NCI-H460 (cell line): Measurements from ENCODE around the gene SUV39H1. TPM values are rescaled to one million over a fixed set of nuclear protein-coding genes. Genes with fewer than 3 reads are reported as not detected.

Experiments
- DNase-seq: peaks from one replicate; pipeline ENCODE4 v3.0.0-alpha.2; 2016; ENCODE audit warnings: low read depth; ENCODE audit errors: extremely low read depth
- small RNA-seq, 2 experiments: library from RNA; depleted of rRNA; stranded (forward); fragments of <200 nt; gene quantifications; one replicate each; pipeline ENCODE3, GENCODE V24; 2014
- total RNA-seq: library from RNA; depleted of rRNA; stranded (reverse); fragments of >200 nt; shearing (Covaris generic); gene quantifications from 2 replicates; pipeline ENCODE4 v1.2.3, GENCODE V29; 2014; rRNA removed

Gene SUV39H1
- total RNA-seq, 1 experiment from 2014 or later, result 9.5 TPM

GRCh38 chrX:48754238-48754637 is 57.7 kb downstream of the SUV39H1 start:
- DNase-seq, result no peak

Small RNA genes lying within 50 kb of the gene (small RNA-seq; reads per million reads assigned to genes)
- 0 reads per million in 2 experiments for gene RNU6-1056P

Other genes starting within 250 kb of the SUV39H1 start
- gene SLC38A5, start 226.5 kb upstream of the SUV39H1 start, total RNA-seq, result 43.8 and 49.3 TPM in 2 replicates
- gene FTSJ1, start 220.5 kb upstream of the SUV39H1 start, total RNA-seq, result 74.8 and 93.3 TPM in 2 replicates
- 12.0 and 13.9 TPM in 2 replicates for gene PORCN, start 187.7 kb upstream of the SUV39H1 start, total RNA-seq
- 39.8 and 48.9 TPM in 2 replicates for gene EBP, start 174.9 kb upstream of the SUV39H1 start, total RNA-seq
- gene TBC1D25, start 157.0 kb upstream of the SUV39H1 start, total RNA-seq, result 6.9 and 7.2 TPM in 2 replicates
- gene RBM3, start 122.2 kb upstream of the SUV39H1 start, total RNA-seq, result 304 and 352 TPM in 2 replicates
- 77.2 and 81.0 TPM in 2 replicates for gene WDR13, start 99.2 kb upstream of the SUV39H1 start, total RNA-seq
- 0.20 TPM in 1 of 2 replicates, not detected in the other for gene WAS, start 12.9 kb upstream of the SUV39H1 start, total RNA-seq
- gene GLOD5, start 65.0 kb downstream of the SUV39H1 start, total RNA-seq, result not detected in 2 replicates
- not detected in 2 replicates for gene GATA1, start 89.9 kb downstream of the SUV39H1 start, total RNA-seq
- 40.1 and 44.9 TPM in 2 replicates for gene HDAC6, start 105.3 kb downstream of the SUV39H1 start, total RNA-seq
- 0.10 TPM in 1 of 2 replicates, not detected in the other for gene ERAS, start 129.8 kb downstream of the SUV39H1 start, total RNA-seq
- gene PCSK1N, start 138.9 kb downstream of the SUV39H1 start, total RNA-seq, result 7.5 and 8.1 TPM in 2 replicates
- 82.3 and 102 TPM in 2 replicates for gene TIMM17B, start 201.0 kb downstream of the SUV39H1 start, total RNA-seq
- 94.3 and 105 TPM in 2 replicates for gene PQBP1, start 201.2 kb downstream of the SUV39H1 start, total RNA-seq
- gene SLC35A2, start 214.9 kb downstream of the SUV39H1 start, total RNA-seq, result 22.8 and 25.9 TPM in 2 replicates
- 19.3 and 21.4 TPM in 2 replicates for gene PIM2, start 222.3 kb downstream of the SUV39H1 start, total RNA-seq